Suprapubic skin (tissue), 4 donors: ENCODE results near the gene KLHL29. TPM values are rescaled to one million over a fixed set of nuclear protein-coding genes. Genes with fewer than 3 reads are reported as not detected.

Experiments used
- DNase-seq, 2 donors: peaks; one replicate each; pipeline ENCODE4 v3.0.0-alpha.2; 2019; ENCODE audit warnings: low spot score in 2 of 2
- H3K27ac ChIP-seq: fragments of 200-600 bp; sonication (generic); one replicate; pipeline ENCODE4 v1.5.1; 2019
- H3K27me3 ChIP-seq: fragments of 200-600 bp; sonication (generic); one replicate; pipeline ENCODE4 v1.5.1; 2019
- H3K36me3 ChIP-seq: fragments of 200-600 bp; sonication (generic); one replicate; pipeline ENCODE4 v1.5.1; 2019
- H3K4me1 ChIP-seq: fragments of 200-600 bp; sonication (generic); one replicate; pipeline ENCODE4 v1.5.1; 2019
- H3K4me3 ChIP-seq: fragments of 200-600 bp; sonication (generic); one replicate; pipeline ENCODE4 v1.5.1; 2019; ENCODE audit warnings: mild to moderate bottlenecking
- H3K9me3 ChIP-seq: fragments of 200-600 bp; sonication (generic); one replicate; pipeline ENCODE4 v1.5.1; 2019
- EP300 ChIP-seq: sonication (generic); formaldehyde crosslinking; IDR thresholded peaks from one replicate; pipeline ENCODE4 v1.6.1; 2017; ENCODE audit warnings: antibody characterized with exemption
- POLR2A ChIP-seq, 2 donors: fragments of 450-650 bp; IDR thresholded peaks; one replicate each; pipeline ENCODE4 v1.6.1; 2017; ENCODE audit warnings: antibody characterized with exemption in 2 of 2, mild to moderate bottlenecking in 2 of 2, moderate library complexity in 2 of 2
- POLR2AphosphoS5 ChIP-seq, 3 donors: sonication (generic); formaldehyde crosslinking; IDR thresholded peaks; one replicate each; pipeline ENCODE4 v1.6.1; 2017; ENCODE audit warnings: antibody characterized with exemption in 3 of 3
- WGBS: methylation state at CpG from one replicate; pipeline ENCODE4 v1.1.5; 2018; 5-methylcytosine and 5-hydroxymethylcytosine counted together
- total RNA-seq, 4 donors: library from RNA; depleted of rRNA; stranded (reverse); fragments of >200 nt; gene quantifications; one replicate each; pipeline ENCODE4 v1.1.0, GENCODE V29; 2016
- TF ChIP-seq, protein P1 (sequence below), 2 donors: fragments of 200-600 bp in 1 of 2; fragments of 450-650 bp in 1 of 2; sonication (generic) in 1 of 2; IDR thresholded peaks; one replicate each; pipeline ENCODE4 v1.5.1; 2016 to 2019; ENCODE audit warnings: antibody characterized with exemption in 2 of 2, mild to moderate bottlenecking in 1 of 2, moderate library complexity in 1 of 2

Gene KLHL29
- total RNA-seq, 4 donors from 2014 or later, result 17.1 to 30.8 (median 20.7) TPM

- Histone ChIP-seq H3K36me3 (no peaks in the 10 kb centered on the region), H3K4me1 (peaks cover 44% of the 10 kb centered on the region), H3K27me3 (no peaks in the 10 kb centered on the region), H3K4me3 (no peak overlapping the region), H3K27ac (peak overlapping the region; percentile 65), H3K9me3 (no peaks in the 10 kb centered on the region)
- 45% methylated on average over 20 of the region's 20 CpGs for WGBS
- peak; percentile 73 for TF ChIP-seq EP300
- no peak for TF ChIP-seq POLR2A (IDR thresholded peaks at IDR 0.05)
- DNase-seq, result no peak
These were observed 138.6 kb downstream of the KLHL29 start for GRCh38 chr2:23523373-23524260.

- DNase-seq, result no peak
- H3K9me3 ChIP-seq, result no peaks in the 10 kb centered on the region
- H3K4me1 ChIP-seq, result peaks cover 39% of the 10 kb centered on the region
- no peaks in the 10 kb centered on the region for H3K36me3 ChIP-seq
- H3K4me3 ChIP-seq, result no peak overlapping the region
- WGBS, result 57% methylated on average over 7 of the region's 19 CpGs
- H3K27me3 ChIP-seq, result no peaks in the 10 kb centered on the region
- peak overlapping the region; percentile 65 for H3K27ac ChIP-seq
- TF ChIP-seq POLR2A (IDR thresholded peaks at IDR 0.05) (no peak), POLR2AphosphoS5 (IDR thresholded peaks at IDR 0.05) (no peak)
- TF ChIP-seq, protein P1, sequence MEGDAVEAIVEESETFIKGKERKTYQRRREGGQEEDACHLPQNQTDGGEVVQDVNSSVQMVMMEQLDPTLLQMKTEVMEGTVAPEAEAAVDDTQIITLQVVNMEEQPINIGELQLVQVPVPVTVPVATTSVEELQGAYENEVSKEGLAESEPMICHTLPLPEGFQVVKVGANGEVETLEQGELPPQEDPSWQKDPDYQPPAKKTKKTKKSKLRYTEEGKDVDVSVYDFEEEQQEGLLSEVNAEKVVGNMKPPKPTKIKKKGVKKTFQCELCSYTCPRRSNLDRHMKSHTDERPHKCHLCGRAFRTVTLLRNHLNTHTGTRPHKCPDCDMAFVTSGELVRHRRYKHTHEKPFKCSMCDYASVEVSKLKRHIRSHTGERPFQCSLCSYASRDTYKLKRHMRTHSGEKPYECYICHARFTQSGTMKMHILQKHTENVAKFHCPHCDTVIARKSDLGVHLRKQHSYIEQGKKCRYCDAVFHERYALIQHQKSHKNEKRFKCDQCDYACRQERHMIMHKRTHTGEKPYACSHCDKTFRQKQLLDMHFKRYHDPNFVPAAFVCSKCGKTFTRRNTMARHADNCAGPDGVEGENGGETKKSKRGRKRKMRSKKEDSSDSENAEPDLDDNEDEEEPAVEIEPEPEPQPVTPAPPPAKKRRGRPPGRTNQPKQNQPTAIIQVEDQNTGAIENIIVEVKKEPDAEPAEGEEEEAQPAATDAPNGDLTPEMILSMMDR (IDR thresholded peaks at IDR 0.05), result no peak
These were observed 139.3 kb downstream of the KLHL29 start for GRCh38 chr2:23524261-23524706.

DNA sequence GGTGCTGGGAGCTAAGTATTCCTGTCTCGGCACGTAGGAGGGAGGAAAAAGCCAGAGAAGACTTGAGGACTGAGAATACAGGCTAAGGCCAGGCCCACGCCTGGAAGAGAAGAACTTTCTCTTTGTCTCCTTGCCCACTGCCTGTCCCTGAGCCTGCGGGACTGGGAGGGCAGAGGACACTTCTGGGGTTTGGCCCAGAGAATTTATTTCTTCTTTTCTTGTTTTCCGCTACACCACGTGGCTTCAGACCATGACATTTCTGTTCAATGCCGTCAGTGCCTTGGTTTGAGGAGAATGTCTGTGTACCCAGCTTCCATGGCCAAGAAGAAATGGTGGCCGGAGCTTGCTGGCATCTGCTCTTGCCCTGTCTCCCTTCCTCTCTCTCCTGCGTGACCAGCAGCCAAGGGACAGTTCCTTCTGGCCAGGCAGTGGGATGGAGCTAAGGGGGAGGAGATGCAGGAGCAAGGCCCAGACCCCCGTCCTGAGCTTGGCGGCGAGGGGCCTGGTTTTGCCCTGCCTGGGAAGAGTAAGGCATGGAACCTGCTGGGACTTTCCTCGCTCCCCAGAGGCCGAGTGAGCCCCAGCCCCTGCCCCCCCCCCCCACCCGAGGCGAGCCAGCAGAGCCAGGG is 140.3 kb downstream of the KLHL29 start:
- H3K27ac ChIP-seq, result peak overlapping the region; percentile 65
- 54% methylated on average over 13 of the region's 16 CpGs for WGBS
- H3K4me1 ChIP-seq, result peaks cover 34% of the 10 kb centered on the region
- DNase-seq, result no peak
- H3K4me3 ChIP-seq, result no peak overlapping the region
- no peaks in the 10 kb centered on the region for H3K27me3 ChIP-seq
- H3K36me3 ChIP-seq, result no peaks in the 10 kb centered on the region
- H3K9me3 ChIP-seq, result no peaks in the 10 kb centered on the region
- TF ChIP-seq, protein P1 (IDR thresholded peaks at IDR 0.05), result no peak
- TF ChIP-seq POLR2AphosphoS5 (IDR thresholded peaks at IDR 0.05) (no peak), POLR2A (IDR thresholded peaks at IDR 0.05) (no peak), EP300 (no peak)

DNA sequence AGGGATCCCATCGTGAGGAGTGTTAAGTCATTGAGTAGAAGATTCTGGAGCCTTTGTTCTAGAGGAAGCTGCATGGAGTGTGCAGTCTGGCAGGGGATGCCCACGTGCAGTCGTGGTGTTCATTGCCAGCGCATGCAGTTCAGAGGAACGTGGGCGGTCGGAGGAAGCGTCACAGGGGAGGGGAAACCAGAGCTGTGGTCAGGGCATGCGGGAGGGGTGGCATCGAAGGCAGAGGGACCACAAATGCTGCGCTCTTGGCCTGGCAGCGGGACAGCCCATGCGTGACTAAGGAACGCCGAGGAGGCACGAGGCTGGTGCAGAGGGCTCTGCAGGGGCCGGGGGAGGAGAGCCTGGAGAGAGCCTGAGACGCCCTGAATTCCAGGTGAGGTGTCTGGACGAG is 141.1 kb downstream of the KLHL29 start:
- Histone ChIP-seq H3K27me3 (no peaks in the 10 kb centered on the region), H3K27ac (no peak overlapping the region), H3K4me1 (peaks cover 34% of the 10 kb centered on the region), H3K4me3 (no peak overlapping the region), H3K36me3 (no peaks in the 10 kb centered on the region), H3K9me3 (no peaks in the 10 kb centered on the region)
- TF ChIP-seq POLR2AphosphoS5 (IDR thresholded peaks at IDR 0.05), result no peak
- TF ChIP-seq, protein P1 (IDR thresholded peaks at IDR 0.05), result no peak
- no peak for TF ChIP-seq EP300
- no peak for TF ChIP-seq POLR2A (IDR thresholded peaks at IDR 0.05)
- 88% methylated on average over 19 of the region's 19 CpGs for WGBS
- DNase-seq, result no peak

DNA sequence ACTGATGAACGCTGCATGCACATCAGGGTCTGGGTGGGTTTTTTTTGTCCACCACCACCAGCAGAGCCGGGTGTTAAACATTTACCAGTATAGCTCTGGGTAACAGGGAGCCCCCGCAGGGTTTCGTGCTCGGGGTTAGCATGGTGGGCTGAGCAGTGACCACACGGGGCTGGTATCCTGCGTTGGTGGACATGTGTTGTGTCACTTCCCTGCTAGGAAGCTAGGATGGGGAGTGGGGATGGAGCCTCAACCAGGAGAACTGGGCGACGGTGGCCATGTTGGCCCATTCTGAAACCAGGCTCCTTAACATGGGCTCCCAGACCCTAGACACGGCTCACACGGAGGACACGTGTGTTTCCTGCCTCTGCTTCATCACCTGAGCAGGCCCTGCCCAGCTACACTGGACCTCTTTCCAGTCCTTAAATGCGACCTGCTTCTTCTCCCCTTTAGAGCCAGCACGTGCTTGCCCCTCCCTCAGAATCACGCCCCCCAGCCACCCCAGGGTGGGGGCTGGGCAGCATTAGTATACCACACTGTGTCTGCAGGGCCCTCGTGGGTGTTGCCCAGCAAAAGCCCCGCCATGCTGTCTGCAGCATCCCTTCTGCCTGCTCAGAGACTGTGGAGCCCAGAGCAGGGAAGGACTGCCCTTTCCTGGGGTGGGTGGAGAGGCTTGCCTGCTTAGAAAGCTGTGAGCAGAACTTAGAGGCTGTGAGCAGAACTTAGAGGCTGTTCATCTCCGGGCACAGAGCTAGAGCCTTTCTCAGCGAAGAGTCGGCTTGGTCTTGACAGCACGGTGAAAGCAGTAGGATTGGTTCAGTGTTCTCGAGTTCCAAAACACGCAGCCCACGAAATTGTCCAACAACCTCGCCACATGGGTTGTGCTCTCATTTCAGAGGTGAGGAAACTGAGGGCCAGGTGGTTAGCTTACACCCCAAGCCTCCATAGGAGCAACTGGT is 142.1 kb downstream of the KLHL29 start:
- TF ChIP-seq, protein P1 (IDR thresholded peaks at IDR 0.05), result no peak
- TF ChIP-seq POLR2AphosphoS5 (IDR thresholded peaks at IDR 0.05) (no peak), POLR2A (IDR thresholded peaks at IDR 0.05) (no peak), EP300 (no peak)
- WGBS, result 90% methylated on average over 18 of the region's 25 CpGs
- no peak overlapping the region for H3K27ac ChIP-seq

More for the DNA sequence above, 142.1 kb downstream of the KLHL29 start:
- Histone ChIP-seq H3K36me3 (no peaks in the 10 kb centered on the region), H3K27me3 (no peaks in the 10 kb centered on the region), H3K4me1 (peaks cover 34% of the 10 kb centered on the region), H3K4me3 (no peak overlapping the region), H3K9me3 (no peaks in the 10 kb centered on the region)
- DNase-seq, result no peak
